ENCODE results near the gene TPRKB. TPM values are rescaled to one million over a fixed set of nuclear protein-coding genes. Genes with fewer than 3 reads are reported as not detected.
"Not testable (repeated sequence)": the region's sequence is repeated elsewhere in the genome, so short reads cannot be mapped to it uniquely, and the experiment has no call there.

TPRKB gene
- total RNA-seq, 6 experiments from 2014 or later: 17.6 to 26.3 (median 22.8) TPM

DNA sequence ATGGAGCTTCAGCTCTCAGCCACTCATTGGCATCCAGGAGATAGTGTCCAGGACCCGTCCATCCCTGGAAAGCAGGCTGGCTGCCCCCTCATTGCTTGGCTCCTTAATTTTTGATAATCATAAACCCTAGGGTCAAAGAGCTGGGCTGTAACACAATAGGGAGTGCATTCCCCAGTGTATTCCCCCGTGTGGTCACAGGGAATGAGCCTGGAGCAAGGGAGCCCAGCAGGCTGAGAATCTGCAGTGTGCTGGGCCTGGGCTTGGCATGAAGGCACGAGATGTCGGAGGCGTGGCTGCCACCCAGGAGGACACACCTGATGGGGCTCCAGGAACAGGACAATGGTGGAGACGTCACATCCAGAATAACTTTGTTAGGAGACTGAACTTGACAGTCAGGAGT is 18.7 kb downstream of the TPRKB start:
- H3K4me1 Mint-ChIP-seq (ENCODE audit: low read depth): no peaks in the 10 kb centered on the region
- H3K27ac Mint-ChIP-seq: no peak overlapping the region
- peaks cover 21% of the 10 kb centered on the region for H3K36me3 Mint-ChIP-seq (ENCODE audit: low read depth)
- H3K9me3 Mint-ChIP-seq: peaks cover 31% of the 10 kb centered on the region
- peaks cover 8% of the 10 kb centered on the region for H3K27me3 Mint-ChIP-seq (ENCODE audit: insufficient read depth)
- no peak for DNase-seq
- H3K4me3 Mint-ChIP-seq: no peak overlapping the region
- TF ChIP-seq, protein P1, sequence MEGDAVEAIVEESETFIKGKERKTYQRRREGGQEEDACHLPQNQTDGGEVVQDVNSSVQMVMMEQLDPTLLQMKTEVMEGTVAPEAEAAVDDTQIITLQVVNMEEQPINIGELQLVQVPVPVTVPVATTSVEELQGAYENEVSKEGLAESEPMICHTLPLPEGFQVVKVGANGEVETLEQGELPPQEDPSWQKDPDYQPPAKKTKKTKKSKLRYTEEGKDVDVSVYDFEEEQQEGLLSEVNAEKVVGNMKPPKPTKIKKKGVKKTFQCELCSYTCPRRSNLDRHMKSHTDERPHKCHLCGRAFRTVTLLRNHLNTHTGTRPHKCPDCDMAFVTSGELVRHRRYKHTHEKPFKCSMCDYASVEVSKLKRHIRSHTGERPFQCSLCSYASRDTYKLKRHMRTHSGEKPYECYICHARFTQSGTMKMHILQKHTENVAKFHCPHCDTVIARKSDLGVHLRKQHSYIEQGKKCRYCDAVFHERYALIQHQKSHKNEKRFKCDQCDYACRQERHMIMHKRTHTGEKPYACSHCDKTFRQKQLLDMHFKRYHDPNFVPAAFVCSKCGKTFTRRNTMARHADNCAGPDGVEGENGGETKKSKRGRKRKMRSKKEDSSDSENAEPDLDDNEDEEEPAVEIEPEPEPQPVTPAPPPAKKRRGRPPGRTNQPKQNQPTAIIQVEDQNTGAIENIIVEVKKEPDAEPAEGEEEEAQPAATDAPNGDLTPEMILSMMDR (IDR thresholded peaks at IDR 0.05): no peak

DNA sequence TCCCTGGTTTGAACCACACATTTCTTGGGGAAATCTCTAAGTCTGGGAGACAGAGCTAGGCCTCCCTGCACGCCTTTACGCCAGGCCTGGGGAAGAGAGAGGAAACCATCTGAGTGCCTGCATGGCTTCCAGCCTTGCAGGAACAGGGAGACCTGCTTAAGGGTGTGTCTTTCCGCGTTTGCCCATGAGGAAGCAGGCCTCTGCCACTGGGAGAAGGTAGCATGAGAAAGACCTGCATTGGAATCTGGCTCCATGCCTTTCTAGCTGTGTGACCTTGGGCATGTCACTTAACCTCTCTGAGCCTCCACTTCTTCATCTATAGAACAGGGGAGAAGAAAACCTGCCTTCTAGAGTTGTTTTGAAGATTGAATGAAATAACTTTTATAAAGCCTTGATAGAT is 19.4 kb downstream of the TPRKB start:
- not testable (repeated sequence) for H3K27me3 Mint-ChIP-seq (ENCODE audit: insufficient read depth); H3K4me3 Mint-ChIP-seq; H3K4me1 Mint-ChIP-seq (ENCODE audit: low read depth); DNase-seq; H3K27ac Mint-ChIP-seq
- H3K9me3 Mint-ChIP-seq: peaks cover 28% of the 10 kb centered on the region
- H3K36me3 Mint-ChIP-seq (ENCODE audit: low read depth): peaks cover 18% of the 10 kb centered on the region

DNA sequence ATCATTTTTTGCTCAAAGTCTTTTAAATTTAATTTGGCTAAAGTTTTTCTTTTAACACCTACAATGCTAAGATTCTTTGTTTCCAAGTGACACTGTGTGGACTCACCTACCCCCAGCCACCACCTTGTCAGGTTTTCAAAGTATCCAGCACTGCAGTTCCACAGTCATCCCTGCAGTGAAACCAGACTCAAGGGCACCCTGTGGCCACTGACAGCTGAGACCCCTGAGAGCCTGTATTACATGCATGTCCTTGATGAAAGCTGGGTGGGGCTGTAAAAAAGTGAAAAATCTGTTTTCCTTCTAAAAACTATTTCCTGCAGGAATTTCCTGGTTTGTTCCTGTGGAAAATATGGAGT is 19.9 kb downstream of the TPRKB start:
- H3K36me3 Mint-ChIP-seq (ENCODE audit: low read depth): peaks cover 14% of the 10 kb centered on the region
- H3K27me3 Mint-ChIP-seq (ENCODE audit: insufficient read depth): peaks cover 8% of the 10 kb centered on the region
- H3K4me3 Mint-ChIP-seq: no peak overlapping the region
- no peak overlapping the region for H3K27ac Mint-ChIP-seq
- TF ChIP-seq, protein P1 (IDR thresholded peaks at IDR 0.05): no peak
- no peak for DNase-seq
- H3K4me1 Mint-ChIP-seq (ENCODE audit: low read depth): no peaks in the 10 kb centered on the region
- H3K9me3 Mint-ChIP-seq: peaks cover 30% of the 10 kb centered on the region

DNA sequence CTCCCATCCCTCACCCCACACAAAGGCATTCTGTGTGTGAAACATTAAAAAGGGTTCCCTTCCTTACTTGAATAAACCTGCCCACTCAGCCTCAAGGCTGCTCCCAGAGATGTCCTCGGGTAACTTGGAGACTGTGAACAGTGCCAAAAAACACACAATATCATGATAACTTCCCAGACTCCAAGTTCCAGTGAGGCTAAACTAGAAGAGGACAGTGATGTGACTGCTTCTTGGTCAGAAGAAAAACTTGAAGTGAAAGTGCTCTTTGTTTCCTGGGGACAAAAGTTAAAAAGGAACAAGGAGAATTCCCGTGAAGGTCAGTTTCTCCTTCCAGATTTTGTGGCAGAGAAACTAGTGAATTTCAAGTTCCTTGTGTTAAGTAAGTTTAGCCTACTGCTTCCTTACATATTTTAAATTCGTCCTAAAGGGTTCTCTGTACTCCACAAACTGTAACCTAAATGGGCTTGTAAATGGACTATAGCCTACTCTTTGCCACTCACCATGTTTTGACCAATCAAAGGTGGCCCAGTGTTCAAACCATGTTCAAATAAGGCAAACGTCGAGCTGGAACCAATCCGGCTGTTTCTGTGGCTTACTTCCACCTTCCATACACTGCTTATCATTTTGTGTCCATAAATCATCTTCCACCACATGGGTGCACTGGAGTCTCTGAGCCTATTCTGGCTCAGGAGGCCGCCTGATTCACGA is 20.4 kb downstream of the TPRKB start:
- Mint-ChIP-seq H3K36me3 (ENCODE audit: low read depth) (peaks cover 14% of the 10 kb centered on the region), H3K9me3 (peaks cover 35% of the 10 kb centered on the region), H3K4me3 (no peak overlapping the region; the same call in 1 of the 2 replicates), H3K27me3 (ENCODE audit: insufficient read depth) (peaks cover 10% of the 10 kb centered on the region), H3K4me1 (ENCODE audit: low read depth) (no peaks in the 10 kb centered on the region), H3K27ac (no peak overlapping the region)
- no peak for DNase-seq
- TF ChIP-seq, protein P1 (IDR thresholded peaks at IDR 0.05): no peak

DNA sequence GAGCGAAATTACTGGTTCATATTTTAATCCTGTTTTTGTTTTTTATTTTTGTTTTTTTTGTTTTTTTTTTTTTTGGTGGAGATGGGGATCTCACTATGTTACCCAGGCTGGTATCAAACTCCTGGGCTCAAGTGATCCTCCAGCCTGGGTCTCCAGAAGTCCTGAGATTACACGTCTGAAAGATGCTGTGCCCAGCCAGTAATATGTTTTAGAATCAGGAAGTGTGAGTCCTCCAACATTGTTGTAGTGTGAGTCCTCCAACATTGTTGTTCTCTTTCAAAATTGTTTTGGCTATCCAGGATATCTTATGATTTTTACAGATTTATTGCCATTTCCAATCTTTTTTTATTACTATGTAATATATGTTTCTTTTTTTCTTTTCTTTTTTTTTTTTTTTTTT is 23.1 kb downstream of the TPRKB start:
- Mint-ChIP-seq H3K27me3 (ENCODE audit: insufficient read depth) (peaks cover 15% of the 10 kb centered on the region), H3K4me3 (no peak overlapping the region), H3K27ac (no peak overlapping the region), H3K4me1 (ENCODE audit: low read depth) (no peaks in the 10 kb centered on the region), H3K9me3 (peaks cover 31% of the 10 kb centered on the region), H3K36me3 (ENCODE audit: low read depth) (peaks cover 14% of the 10 kb centered on the region)
- DNase-seq: no peak
- TF ChIP-seq, protein P1 (IDR thresholded peaks at IDR 0.05): no peak

DNA sequence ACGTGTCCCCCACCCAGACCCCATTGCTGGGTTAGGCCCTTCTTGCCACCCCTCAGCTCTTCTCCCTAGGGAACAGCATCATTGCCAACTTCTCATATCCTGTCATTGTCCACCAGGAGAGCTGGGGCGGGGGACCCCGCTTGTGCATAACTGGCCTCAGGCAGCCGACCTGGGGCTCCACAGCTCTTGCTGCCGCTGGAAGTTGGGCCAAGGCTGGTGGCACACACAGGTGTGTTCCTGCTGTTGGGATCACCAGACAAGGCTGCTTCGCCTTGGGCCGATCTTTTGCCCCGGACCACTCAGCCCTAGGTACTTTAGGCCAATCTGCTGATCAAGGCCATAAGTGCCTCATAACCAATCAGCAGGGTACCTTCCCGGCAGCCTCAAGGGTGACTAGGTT is 28.6 kb downstream of the TPRKB start:
- TF ChIP-seq, protein P1 (IDR thresholded peaks at IDR 0.05): no peak
- Mint-ChIP-seq H3K9me3 (peaks cover 15% of the 10 kb centered on the region), H3K27ac (no peak overlapping the region), H3K36me3 (ENCODE audit: low read depth) (peaks cover 2% of the 10 kb centered on the region), H3K4me3 (no peak overlapping the region), H3K4me1 (ENCODE audit: low read depth) (no peaks in the 10 kb centered on the region), H3K27me3 (ENCODE audit: insufficient read depth) (peaks cover 35% of the 10 kb centered on the region)
- DNase-seq: no peak

Measured in HFFc6 (cell line).